ENCODE results near the gene LTBP1.
"Not testable (repeated sequence)": the region's sequence is repeated elsewhere in the genome, so short reads cannot be mapped to it uniquely, and the experiment has no call there.

Gene LTBP1

GRCh38 chr2:33051586-33052360 lies 105.0 kb downstream of the LTBP1 start:
- DNase-seq: no peak

GRCh38 chr2:33052361-33052735 lies 105.6 kb downstream of the LTBP1 start:
- no peak for DNase-seq

GRCh38 chr2:33052795-33053194 lies 106.0 kb downstream of the LTBP1 start:
- DNase-seq: not testable (repeated sequence)

GRCh38 chr2:33056170-33056569 lies 109.4 kb downstream of the LTBP1 start:
- no peak for DNase-seq

GRCh38 chr2:33057307-33058028 lies 110.7 kb downstream of the LTBP1 start:
- not testable (repeated sequence) for DNase-seq

GRCh38 chr2:33058716-33059470 lies 112.1 kb downstream of the LTBP1 start:
- no peak for DNase-seq

- DNase-seq: no peak
Measured at GRCh38 chr2:33059471-33060156, 112.9 kb downstream of the LTBP1 start.

- no peak for DNase-seq
Measured at GRCh38 chr2:33060405-33060804, 113.7 kb downstream of the LTBP1 start.

GRCh38 chr2:33062665-33063250 lies 116.0 kb downstream of the LTBP1 start:
- no peak for DNase-seq

- DNase-seq: no peak
Measured at GRCh38 chr2:33064349-33064801, 117.6 kb downstream of the LTBP1 start.

- DNase-seq: no peak
Measured at GRCh38 chr2:33067598-33067997, 120.8 kb downstream of the LTBP1 start.

- no peak for DNase-seq
Measured at GRCh38 chr2:33068261-33068660, 121.5 kb downstream of the LTBP1 start.

- DNase-seq: no peak
Measured at GRCh38 chr2:33069894-33070651, 123.3 kb downstream of the LTBP1 start.

- no peak for DNase-seq
Measured at GRCh38 chr2:33071591-33071990, 124.8 kb downstream of the LTBP1 start.

- DNase-seq: no peak
Measured at GRCh38 chr2:33072614-33073013, 125.9 kb downstream of the LTBP1 start.

GRCh38 chr2:33073018-33073417 lies 126.3 kb downstream of the LTBP1 start:
- no peak for DNase-seq

- DNase-seq: no peak
Measured at GRCh38 chr2:33074197-33074596, 127.4 kb downstream of the LTBP1 start.

GRCh38 chr2:33077311-33077710 lies 130.6 kb downstream of the LTBP1 start:
- DNase-seq: no peak

GRCh38 chr2:33077844-33078243 lies 131.1 kb downstream of the LTBP1 start:
- DNase-seq: no peak

GRCh38 chr2:33081691-33082090 lies 134.9 kb downstream of the LTBP1 start:
- no peak for DNase-seq

- no peak for DNase-seq
Measured at GRCh38 chr2:33083699-33084387, 137.1 kb downstream of the LTBP1 start.

Data from CD4-positive, alpha-beta T cell treated with Interleukin-17A for 4 hours (primary cell).